Activated CD8-positive, alpha-beta T cell treated with anti-CD3 and anti-CD28 coated beads for 36 hours (primary cell): ENCODE measurements around the gene NPFFR1. TPM values are rescaled to one million over a fixed set of nuclear protein-coding genes. Genes with fewer than 3 reads are reported as not detected.
"Not testable (repeated sequence)": the region's sequence is repeated elsewhere in the genome, so short reads cannot be mapped to it uniquely, and the experiment has no call there.

Source experiments
- ATAC-seq: fragments of 200-7000 bp; cut with Tn5 transposase; one replicate; pipeline ENCODE4 v1.10.0; 2021; ENCODE audit warnings: mild to moderate bottlenecking, moderate library complexity
- CTCF ChIA-PET: fragments of 350-600 bp; sonication (Branson Sonifier 250); formaldehyde crosslinking; loops from one replicate; lab custom pipeline; 2021; ENCODE audit warnings: antibody characterized with exemption; lab: Charles Lee
- POLR2A ChIA-PET: fragments of 350-600 bp; sonication (Branson Sonifier 250); formaldehyde crosslinking; loops from one replicate; lab custom pipeline; 2021; ENCODE audit warnings: antibody characterized with exemption; lab: Charles Lee
- DNase-seq: peaks from one replicate; pipeline ENCODE4 v3.0.0-alpha.2; 2020
- H3K27ac Mint-ChIP-seq: one replicate; pipeline ENCODE4 v1.8.0; 2021; ENCODE audit warnings: mild to moderate bottlenecking, mixed read lengths
- H3K27me3 Mint-ChIP-seq: one replicate; pipeline ENCODE4 v1.8.0; 2021; ENCODE audit warnings: mixed read lengths
- H3K36me3 Mint-ChIP-seq: one replicate; pipeline ENCODE4 v1.8.0; 2021; ENCODE audit warnings: low read depth, mixed read lengths
- H3K4me1 Mint-ChIP-seq: one replicate; pipeline ENCODE4 v1.8.0; 2021; ENCODE audit warnings: low read depth, mixed read lengths
- H3K4me3 Mint-ChIP-seq: one replicate; pipeline ENCODE4 v1.8.0; 2021; ENCODE audit warnings: mild to moderate bottlenecking, moderate library complexity, mixed read lengths
- H3K9me3 Mint-ChIP-seq: one replicate; pipeline ENCODE4 v1.8.0; 2021; ENCODE audit warnings: mixed read lengths
- CTCF ChIP-seq: fragments of 200-600 bp; IDR thresholded peaks from one replicate; pipeline ENCODE4 v1.8.0; 2022; ENCODE audit warnings: antibody characterized with exemption, mild to moderate bottlenecking
- intact Hi-C: fragments of 100-400 bp; cut with micrococcal nuclease; formaldehyde crosslinking; loops from one replicate; pipeline ENCODE4 v1.10.0; 2022
- total RNA-seq, 2 experiments: library from RNA; stranded (reverse); gene quantifications; one replicate each; pipeline ENCODE4 v1.2.3, GENCODE V29; 2021

Gene NPFFR1
- total RNA-seq, 2 experiments from 2014 or later: not detected

- ATAC-seq: no peak
These were observed 17.7 kb downstream of the NPFFR1 start for GRCh38 chr10:70266056-70266455.

GRCh38 chr10:70265032-70265689 lies 18.6 kb downstream of the NPFFR1 start:
- DNase-seq (peak; percentile 17), ATAC-seq (peak; percentile 65)
- Mint-ChIP-seq H3K4me3 (no peak overlapping the region), H3K27ac (no peak overlapping the region), H3K4me1 (peaks cover 6% of the 10 kb centered on the region), H3K27me3 (peaks cover 6% of the 10 kb centered on the region), H3K9me3 (peaks cover 9% of the 10 kb centered on the region), H3K36me3 (no peaks in the 10 kb centered on the region)
- intact Hi-C loops: no loop called here
- CTCF ChIA-PET: interaction anchor here (0.8 to 5.4 kb wide), 13 partner anchors 7 to 115 kb away, joined by 3 to 48 read pairs (median 4); no protein-coding TSS in a partner anchor
- TF ChIP-seq CTCF: peak; percentile 30
- POLR2A ChIA-PET: no interaction called here

More at GRCh38 chr10:70266056-70266455, 17.7 kb downstream of the NPFFR1 start:
- Mint-ChIP-seq H3K36me3 (no peaks in the 10 kb centered on the region), H3K4me3 (no peak overlapping the region), H3K27ac (no peak overlapping the region), H3K27me3 (peaks cover 4% of the 10 kb centered on the region), H3K9me3 (peaks cover 5% of the 10 kb centered on the region), H3K4me1 (peaks cover 6% of the 10 kb centered on the region)
- no peak for DNase-seq
- TF ChIP-seq CTCF: no peak
- intact Hi-C loops: no loop called here
- CTCF ChIA-PET: interaction anchor here (1.2 to 5.1 kb wide), 10 partner anchors 10 to 99 kb away, joined by 3 to 48 read pairs (median 7); no protein-coding TSS in a partner anchor
- POLR2A ChIA-PET: interaction anchor here (0.7 kb wide), 1 partner anchor 52 kb away, joined by 3 read pairs; no protein-coding TSS in a partner anchor

- H3K27ac Mint-ChIP-seq: no peak overlapping the region
- H3K4me1 Mint-ChIP-seq: peaks cover 4% of the 10 kb centered on the region
- peaks cover 9% of the 10 kb centered on the region for H3K9me3 Mint-ChIP-seq
- no peak overlapping the region for H3K4me3 Mint-ChIP-seq
- CTCF ChIA-PET: interaction anchor here (1.0 to 5.4 kb wide), 4 partner anchors 12 to 103 kb away, joined by 3 to 28 read pairs (median 4); no protein-coding TSS in a partner anchor
- no peak for TF ChIP-seq CTCF
- intact Hi-C loops: no loop called here
- no peaks in the 10 kb centered on the region for H3K36me3 Mint-ChIP-seq
- ATAC-seq: no peak
- POLR2A ChIA-PET: no interaction called here
- H3K27me3 Mint-ChIP-seq: peaks cover 22% of the 10 kb centered on the region
- DNase-seq: no peak
These were observed 23.1 kb downstream of the NPFFR1 start for GRCh38 chr10:70260734-70261133.

- ATAC-seq (no peak), DNase-seq (no peak)
- peaks cover 9% of the 10 kb centered on the region for H3K9me3 Mint-ChIP-seq
- TF ChIP-seq CTCF: no peak
- H3K27me3 Mint-ChIP-seq: peaks cover 26% of the 10 kb centered on the region
- POLR2A ChIA-PET: no interaction called here
- no peak overlapping the region for H3K4me3 Mint-ChIP-seq
- no peaks in the 10 kb centered on the region for H3K36me3 Mint-ChIP-seq
- no peak overlapping the region for H3K27ac Mint-ChIP-seq
- intact Hi-C loops: no loop called here
- CTCF ChIA-PET: interaction anchor here (0.7 to 5.4 kb wide), 6 partner anchors 12 to 104 kb away, joined by 3 to 28 read pairs (median 5); no protein-coding TSS in a partner anchor
- peaks cover 8% of the 10 kb centered on the region for H3K4me1 Mint-ChIP-seq
These were observed 23.5 kb downstream of the NPFFR1 start for GRCh38 chr10:70260259-70260658.

GRCh38 chr10:70258216-70258615 lies 25.6 kb downstream of the NPFFR1 start:
- Mint-ChIP-seq H3K36me3 (no peaks in the 10 kb centered on the region), H3K4me3 (no peak overlapping the region), H3K4me1 (peaks cover 10% of the 10 kb centered on the region), H3K27ac (no peak overlapping the region), H3K9me3 (peaks cover 9% of the 10 kb centered on the region), H3K27me3 (peaks cover 36% of the 10 kb centered on the region)
- intact Hi-C loops: no loop called here
- no peak for TF ChIP-seq CTCF
- POLR2A ChIA-PET: no interaction called here
- CTCF ChIA-PET: interaction anchor here (0.9 to 1.2 kb wide), 4 partner anchors 9 to 142 kb away, joined by 3 to 4 read pairs (median 3); no protein-coding TSS in a partner anchor
- DNase-seq: no peak
- ATAC-seq: no peak

- Mint-ChIP-seq H3K4me1 (peaks cover 10% of the 10 kb centered on the region), H3K27me3 (peaks cover 37% of the 10 kb centered on the region)
- DNase-seq, H3K27ac Mint-ChIP-seq, intact Hi-C loops, H3K36me3 Mint-ChIP-seq, POLR2A ChIA-PET, H3K4me3 Mint-ChIP-seq, H3K9me3 Mint-ChIP-seq, ATAC-seq: not testable (repeated sequence)
- CTCF ChIA-PET: interaction anchor here (1.1 to 1.2 kb wide), 2 partner anchors 25 to 36 kb away, joined by 3 to 4 read pairs; no protein-coding TSS in a partner anchor
These were observed 26.0 kb downstream of the NPFFR1 start for GRCh38 chr10:70257816-70258215.
